SHP77 (cell line): ENCODE measurements around the gene PAFAH1B2.
"Not testable (repeated sequence)": the region's sequence is repeated elsewhere in the genome, so short reads cannot be mapped to it uniquely, and the experiment has no call there.

ENCODE experiments used
- DNase-seq, 2 experiments: peaks; one replicate each; lab custom pipeline; 2025; lab: John Stamatoyannopoulos, UW

Gene PAFAH1B2

DNA sequence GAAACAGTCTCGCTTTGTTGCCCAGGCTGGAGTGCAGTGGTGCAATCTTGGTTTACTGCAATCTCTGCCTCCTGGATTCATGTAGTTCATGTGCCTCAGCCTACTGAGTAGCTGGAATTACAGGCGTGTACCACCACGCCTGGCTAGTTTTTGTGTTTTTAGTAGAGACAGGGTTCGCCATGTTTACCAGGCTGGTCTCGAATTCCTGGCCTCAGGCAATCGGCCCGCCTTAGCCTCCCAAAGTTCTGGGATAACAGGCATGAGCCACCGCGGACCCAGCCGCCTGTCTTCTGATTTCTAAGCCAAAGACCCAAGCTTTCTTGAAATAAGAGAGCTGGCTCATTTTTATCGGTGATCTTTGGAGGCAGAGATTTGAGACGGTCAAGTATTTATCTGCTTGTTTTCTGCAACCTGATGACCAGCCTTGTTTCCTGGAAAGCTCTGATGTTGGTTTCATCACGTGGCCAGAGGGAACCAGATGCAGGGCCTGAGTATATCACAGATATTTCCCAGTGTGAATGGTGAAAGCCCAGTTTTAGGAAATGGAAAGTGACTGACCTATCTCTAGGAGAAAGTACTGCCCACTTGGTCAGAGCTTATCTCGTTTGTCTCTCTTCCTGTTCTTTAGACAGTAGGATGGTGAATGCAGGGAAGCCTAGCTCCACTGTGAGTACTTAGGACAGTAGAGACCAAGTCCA lies 28.8 kb downstream of the PAFAH1B2 start:
- DNase-seq, result no peak

DNA sequence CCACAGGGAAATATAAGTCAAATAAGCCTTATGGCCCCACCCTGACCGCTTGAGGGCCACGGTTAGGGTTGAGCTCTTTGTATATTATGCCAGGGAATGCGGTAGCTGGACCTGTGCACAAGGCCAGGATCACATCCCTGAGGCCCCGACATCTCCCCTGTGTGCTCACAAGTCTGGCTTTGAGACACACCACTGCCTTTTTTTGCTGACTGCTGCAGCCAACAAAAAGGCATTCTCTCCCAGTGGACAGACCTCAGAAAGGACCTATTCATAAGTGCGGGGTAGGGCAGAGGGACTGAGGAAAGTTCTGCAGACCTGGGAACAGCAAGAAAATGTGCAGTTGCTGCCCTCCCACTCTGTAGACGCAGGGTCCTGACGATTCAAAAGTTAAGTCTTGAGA lies 31.0 kb downstream of the PAFAH1B2 start:
- no peak for DNase-seq

- DNase-seq, result no peak
Measured at GRCh38 chr11:117175781-117176180, 31.7 kb downstream of the PAFAH1B2 start.

DNA sequence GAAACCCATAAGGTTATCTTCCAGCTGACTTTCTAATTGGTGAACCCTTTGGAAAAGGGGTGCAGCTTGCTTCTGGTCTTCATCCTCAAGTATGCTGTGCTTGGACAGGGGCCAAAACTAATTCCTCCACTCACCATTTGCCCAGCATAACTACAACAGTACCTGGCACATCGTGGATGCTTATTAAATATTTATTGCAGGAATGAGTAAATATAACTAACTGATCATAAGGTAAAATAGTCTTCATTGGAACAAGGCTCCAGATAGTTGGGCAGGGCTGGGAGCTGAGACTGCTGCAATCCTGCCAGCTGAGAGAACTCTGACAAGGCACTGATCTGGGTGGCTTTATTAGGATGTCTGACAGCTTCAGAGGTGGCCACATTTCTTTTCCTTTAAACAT lies 32.1 kb downstream of the PAFAH1B2 start:
- no peak for DNase-seq

- no peak for DNase-seq
Measured at GRCh38 chr11:117177534-117178209, 33.6 kb downstream of the PAFAH1B2 start.

- peak; percentile 82 to 94 for DNase-seq
Measured at GRCh38 chr11:117178210-117179034, 34.3 kb downstream of the PAFAH1B2 start, which contains the start of gene SIDT2. Gene SIDT2 (plus strand): TSS chr11:117178743. CDS start chr11:117179264, 521 bp downstream.

GRCh38 chr11:117179048-117179999 lies 35.2 kb downstream of the PAFAH1B2 start:
- peak in 1 of 2 experiments; percentile 16 for DNase-seq

- no peak for DNase-seq
Measured at GRCh38 chr11:117180020-117180419, 35.9 kb downstream of the PAFAH1B2 start.

DNA sequence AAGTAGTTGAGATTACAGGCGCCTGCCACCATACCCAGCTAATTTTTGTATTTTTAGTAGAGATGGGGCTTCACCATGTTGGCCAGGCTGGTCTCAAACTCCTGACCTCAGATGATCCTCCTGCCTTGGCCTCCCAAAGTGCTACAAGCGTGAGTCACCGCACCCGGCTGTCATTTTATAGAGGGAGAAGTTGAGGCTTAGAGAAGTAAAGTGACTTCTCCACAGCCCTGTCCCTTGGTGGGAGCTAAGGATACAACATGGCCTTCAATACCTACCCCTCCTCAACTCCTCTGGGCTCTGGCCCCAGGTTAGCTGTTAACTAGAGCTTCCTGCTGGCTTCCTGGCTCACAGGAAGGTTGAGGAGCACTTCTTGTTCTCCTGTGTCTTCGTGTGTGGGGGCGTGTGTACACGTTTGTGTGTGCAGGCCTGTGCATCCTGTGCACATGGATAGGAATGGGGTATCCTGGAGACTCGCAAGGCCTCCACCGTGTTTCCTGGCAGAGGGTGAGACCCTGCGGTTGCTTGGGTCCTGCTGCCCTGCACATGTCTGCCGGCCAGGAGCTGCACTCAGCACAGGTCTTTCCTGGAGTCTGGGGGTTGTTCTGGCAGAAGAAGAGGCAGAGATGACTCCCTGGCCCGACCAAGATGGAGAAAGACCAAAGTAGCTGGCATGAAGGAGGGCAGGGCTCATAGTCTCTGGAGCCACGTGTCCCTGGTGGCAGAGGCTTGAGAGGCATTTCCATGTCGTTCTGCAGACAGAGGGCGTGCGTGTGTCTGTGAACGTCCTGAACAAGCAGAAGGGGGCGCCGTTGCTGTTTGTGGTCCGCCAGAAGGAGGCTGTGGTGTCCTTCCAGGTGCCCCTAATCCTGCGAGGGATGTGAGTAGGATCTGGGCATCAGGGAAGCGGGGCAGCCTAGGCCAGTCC lies 36.8 kb downstream of the PAFAH1B2 start:
- peak; percentile 71 to 74 for DNase-seq

- no peak for DNase-seq
Measured at GRCh38 chr11:117181586-117182550, 37.8 kb downstream of the PAFAH1B2 start.

GRCh38 chr11:117182551-117182935 lies 38.5 kb downstream of the PAFAH1B2 start:
- no peak for DNase-seq

- not testable (repeated sequence) for DNase-seq
Measured at GRCh38 chr11:117183178-117183577, 39.1 kb downstream of the PAFAH1B2 start.

DNA sequence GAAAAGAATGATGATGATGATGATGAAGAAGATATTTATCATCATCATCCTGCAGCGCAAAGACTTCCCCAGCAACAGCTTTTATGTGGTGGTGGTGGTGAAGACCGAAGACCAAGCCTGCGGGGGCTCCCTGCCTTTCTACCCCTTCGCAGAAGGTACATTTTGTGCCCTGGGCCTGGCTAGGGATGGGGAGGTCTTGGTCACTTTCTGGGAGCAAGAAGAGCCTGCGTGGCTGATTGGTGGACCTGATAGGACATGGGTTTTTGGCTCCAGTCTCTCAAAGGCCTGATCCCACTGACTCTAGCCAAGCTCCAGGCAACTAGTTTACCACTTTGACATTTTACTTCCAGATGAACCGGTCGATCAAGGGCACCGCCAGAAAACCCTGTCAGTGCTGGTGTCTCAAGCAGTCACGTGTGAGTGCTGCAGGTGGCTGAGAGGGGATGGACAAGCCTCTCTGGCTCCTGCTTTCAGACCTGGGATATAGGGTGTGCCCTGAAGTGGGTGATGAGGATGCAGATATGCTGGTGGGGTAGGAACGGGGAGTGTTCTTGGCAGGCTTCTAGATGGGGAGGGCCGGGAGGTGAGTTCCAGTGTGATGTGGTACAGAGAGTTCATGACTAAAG lies 39.8 kb downstream of the PAFAH1B2 start:
- no peak for DNase-seq

DNA sequence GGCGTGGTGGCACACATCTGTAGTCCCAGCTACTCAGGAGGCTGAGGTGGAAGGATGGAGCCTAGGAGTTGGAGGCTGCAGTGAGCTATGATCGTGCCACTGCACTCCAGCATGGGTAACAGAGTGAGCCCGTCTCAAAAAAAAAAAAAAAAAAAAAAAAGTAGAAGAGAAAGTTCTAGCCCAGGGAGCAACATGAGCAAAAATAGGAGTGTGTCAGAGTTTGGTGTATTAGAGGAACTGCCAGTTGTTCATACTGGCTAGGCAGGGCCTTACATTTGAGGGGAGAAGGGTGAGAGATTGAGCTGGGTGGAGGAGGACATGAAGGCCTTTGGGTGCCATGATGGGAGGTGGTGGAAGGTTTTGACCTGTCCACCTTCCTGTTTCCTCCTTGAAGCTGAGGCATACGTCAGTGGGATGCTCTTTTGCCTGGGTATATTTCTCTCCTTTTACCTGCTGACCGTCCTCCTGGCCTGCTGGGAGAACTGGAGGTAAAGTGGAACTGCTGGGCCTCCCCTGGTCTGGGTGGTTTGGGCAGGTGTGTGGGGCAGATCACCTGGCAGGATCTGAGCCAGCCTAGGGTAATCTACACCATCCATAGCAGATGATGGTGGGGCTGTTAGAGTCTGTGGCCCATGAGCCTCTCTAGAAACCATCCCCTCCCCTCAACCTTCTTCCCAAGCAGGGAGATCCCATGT lies 41.8 kb downstream of the PAFAH1B2 start:
- DNase-seq, result no peak

- DNase-seq, result no peak
Measured at GRCh38 chr11:117186431-117186761, 42.3 kb downstream of the PAFAH1B2 start.

- DNase-seq, result no peak
Measured at GRCh38 chr11:117187007-117187406, 42.9 kb downstream of the PAFAH1B2 start.

DNA sequence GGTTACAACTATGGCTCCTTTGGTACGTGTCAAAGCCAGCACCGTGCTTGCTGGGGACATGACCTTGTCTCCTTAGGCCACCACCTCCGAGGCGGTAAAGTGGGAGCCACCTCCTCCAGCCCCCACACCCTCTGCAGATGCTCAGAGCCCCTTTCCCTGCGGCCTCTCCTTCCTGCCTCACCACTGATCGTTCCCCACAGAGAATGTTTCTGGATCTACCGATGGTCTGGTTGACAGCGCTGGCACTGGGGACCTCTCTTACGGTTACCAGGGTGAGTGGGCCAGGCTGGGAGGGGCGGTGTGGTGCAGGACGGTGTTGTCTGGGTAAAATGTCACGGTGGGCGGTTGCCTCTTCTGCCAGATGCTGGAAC lies 43.3 kb downstream of the PAFAH1B2 start:
- no peak for DNase-seq

DNA sequence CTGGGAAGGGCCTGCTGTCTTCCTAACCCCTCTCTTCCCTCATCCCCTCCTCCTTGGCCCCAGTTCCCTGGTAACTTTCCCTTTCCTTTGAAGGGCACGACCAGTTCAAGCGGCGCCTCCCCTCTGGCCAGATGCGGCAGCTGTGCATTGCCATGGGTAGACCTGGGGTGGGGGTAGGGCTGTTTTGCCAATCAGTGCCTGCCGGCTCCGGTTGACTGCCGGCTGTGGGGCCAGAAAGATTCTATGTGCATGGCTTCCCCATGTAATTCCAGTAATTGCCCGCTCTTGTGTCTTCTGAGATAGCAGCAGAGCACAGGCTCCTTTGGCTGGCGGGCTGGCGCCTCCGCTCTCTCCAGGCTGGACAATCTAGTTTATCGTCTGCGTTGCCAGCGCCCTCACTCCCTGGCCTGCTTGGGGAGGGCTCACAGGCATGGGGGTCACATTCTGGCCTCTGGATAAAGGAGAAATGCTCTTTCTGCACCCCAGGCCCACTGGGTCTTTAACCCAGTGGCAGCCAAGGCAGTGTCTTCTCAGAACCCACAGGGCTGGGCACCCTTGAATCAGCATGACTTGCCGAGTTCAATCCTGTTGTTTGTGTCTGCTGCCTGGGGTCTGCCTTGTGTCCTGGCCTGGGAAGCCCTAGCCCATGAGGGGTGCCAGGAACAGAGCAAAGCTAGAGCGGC lies 43.9 kb downstream of the PAFAH1B2 start:
- no peak for DNase-seq
